Epithelial cell of proximal tubule (primary cell): ENCODE measurements around the gene ARHGEF7. TPM values are rescaled to one million over a fixed set of nuclear protein-coding genes. Genes with fewer than 3 reads are reported as not detected.

Experiments used
- DNase-seq: peaks from one replicate; pipeline ENCODE4 v3.0.0-alpha.2; 2011; ENCODE audit warnings: low read depth
- H3K4me3 ChIP-seq: 2 replicates; pipeline ENCODE4 v1.5.1; 2011; ENCODE audit warnings: low read depth, mild to moderate bottlenecking, low read length
- total RNA-seq: library from RNA; depleted of rRNA; stranded (reverse); fragments of >200 nt; gene quantifications from 2 replicates; pipeline ENCODE4 v1.2.3, GENCODE V29; 2015
- TF ChIP-seq, protein P1 (sequence below): conservative IDR thresholded peaks from 2 replicates; pipeline ENCODE4 v1.5.1; 2012; ENCODE audit warnings: low read depth, mild to moderate bottlenecking, low read length

Gene ARHGEF7
- total RNA-seq, 1 donor from 2014 or later = 21.9 TPM

GRCh38 chr13:111241006-111241755, 126.1 kb downstream of the ARHGEF7 start:
- no peak overlapping the region for H3K4me3 ChIP-seq
- DNase-seq = no peak
- TF ChIP-seq, protein P1, sequence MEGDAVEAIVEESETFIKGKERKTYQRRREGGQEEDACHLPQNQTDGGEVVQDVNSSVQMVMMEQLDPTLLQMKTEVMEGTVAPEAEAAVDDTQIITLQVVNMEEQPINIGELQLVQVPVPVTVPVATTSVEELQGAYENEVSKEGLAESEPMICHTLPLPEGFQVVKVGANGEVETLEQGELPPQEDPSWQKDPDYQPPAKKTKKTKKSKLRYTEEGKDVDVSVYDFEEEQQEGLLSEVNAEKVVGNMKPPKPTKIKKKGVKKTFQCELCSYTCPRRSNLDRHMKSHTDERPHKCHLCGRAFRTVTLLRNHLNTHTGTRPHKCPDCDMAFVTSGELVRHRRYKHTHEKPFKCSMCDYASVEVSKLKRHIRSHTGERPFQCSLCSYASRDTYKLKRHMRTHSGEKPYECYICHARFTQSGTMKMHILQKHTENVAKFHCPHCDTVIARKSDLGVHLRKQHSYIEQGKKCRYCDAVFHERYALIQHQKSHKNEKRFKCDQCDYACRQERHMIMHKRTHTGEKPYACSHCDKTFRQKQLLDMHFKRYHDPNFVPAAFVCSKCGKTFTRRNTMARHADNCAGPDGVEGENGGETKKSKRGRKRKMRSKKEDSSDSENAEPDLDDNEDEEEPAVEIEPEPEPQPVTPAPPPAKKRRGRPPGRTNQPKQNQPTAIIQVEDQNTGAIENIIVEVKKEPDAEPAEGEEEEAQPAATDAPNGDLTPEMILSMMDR = no peak

GRCh38 chr13:111241862-111242261, 126.8 kb downstream of the ARHGEF7 start:
- TF ChIP-seq, protein P1 = no peak

DNA sequence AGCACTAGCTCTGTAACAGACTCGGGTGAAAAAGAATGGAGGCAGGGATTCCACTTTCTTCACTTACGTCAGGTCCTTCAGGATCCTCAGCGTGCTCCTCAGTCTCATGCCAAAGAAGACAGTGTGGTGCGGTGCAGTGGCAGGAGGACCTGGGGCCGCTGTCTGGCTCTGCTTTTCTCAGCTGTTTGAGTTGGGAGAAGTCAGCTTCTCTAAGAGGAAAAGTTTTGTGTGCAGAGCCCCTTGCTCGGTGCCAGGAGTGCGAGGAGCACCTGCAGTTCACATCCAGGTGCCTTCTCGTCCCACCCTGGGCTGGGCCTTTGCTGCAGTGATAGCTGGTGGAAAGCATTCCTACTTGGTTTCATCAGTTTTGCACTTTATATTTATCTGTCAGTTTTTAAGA, 127.5 kb downstream of the ARHGEF7 start:
- H3K4me3 ChIP-seq = no peak overlapping the region
- DNase-seq = no peak
- TF ChIP-seq, protein P1 = no peak

More at GRCh38 chr13:111241862-111242261, 126.8 kb downstream of the ARHGEF7 start:
- no peak overlapping the region for H3K4me3 ChIP-seq
- DNase-seq = no peak

DNA sequence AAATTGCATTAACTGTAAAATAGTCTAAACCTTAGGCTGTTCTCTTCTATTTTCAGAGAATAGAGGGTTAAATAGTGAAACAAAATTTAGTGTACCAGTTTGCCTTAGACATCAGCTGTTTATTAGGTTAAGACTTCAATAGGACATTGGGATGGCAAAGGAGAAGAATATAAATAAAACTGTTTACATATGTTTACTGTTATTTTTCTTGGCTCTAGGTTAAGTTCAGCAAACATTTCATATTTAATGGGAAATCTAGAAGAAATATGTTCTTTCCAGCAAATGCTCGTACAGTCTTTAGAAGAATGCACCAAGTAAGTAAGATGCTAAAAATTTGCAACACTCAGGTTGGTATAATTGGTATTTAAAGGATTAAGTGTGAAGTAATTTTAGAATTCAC, 128.9 kb downstream of the ARHGEF7 start:
- no peak for DNase-seq
- no peak overlapping the region for H3K4me3 ChIP-seq
- TF ChIP-seq, protein P1 = no peak

DNA sequence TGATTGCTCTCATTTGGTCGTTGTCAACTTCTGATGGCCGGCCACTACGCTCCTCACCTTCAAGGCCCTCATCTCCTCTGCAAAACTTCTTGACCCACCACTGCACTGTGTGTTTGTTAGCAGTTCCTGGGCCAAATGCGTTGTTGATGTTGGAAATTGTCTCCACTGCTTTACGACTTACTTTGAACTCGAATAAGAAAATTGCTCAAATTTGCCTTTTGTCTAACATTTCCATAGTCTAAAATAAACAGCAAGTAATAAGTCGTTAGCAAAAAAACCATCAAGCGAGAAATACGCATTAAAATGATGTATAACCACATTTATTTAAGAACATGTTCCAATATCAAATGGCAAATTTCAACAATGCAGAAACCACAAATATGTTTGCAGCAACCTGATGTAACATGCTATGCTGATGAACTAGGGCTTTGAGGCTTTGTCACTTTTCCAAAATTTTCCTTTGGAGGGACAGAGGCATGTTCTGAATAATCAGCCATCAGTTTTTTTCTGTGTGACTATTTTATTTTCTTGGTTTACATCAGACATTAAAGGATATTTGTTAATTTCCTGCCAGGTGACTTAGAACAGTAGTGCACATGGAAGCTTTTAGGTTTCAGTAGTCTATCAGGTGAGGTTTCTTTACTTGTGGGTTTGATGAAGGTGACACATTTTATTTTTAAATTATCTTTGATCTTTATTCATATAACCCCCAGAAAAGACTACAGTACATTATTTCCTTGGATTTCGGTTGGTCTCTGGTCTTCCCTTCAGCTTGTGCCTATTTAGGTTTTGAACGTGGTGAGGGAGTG, 130.7 kb downstream of the ARHGEF7 start:
- no peak for DNase-seq
- TF ChIP-seq, protein P1 = no peak
- H3K4me3 ChIP-seq = no peak overlapping the region

DNA sequence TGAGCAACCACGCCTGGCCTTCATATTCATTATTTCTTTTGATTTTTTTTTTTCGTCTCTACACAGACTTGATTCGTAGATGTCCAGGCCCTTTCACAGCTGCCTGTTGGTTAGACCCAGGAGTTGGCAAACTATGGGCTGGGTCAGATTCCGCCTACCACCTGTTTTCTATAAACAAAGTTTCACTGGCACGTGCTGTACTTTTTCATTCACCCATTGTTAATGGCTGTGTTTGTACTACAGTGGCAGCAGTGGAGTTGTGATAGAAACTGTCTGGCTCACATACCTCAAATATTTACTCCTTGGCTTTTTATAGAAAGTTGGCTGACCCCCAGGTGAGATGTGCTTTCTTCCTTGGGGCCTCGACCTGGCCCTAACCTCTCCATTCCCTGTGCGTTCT, 132.4 kb downstream of the ARHGEF7 start:
- TF ChIP-seq, protein P1 = no peak
- H3K4me3 ChIP-seq = no peak overlapping the region
- DNase-seq = no peak

DNA sequence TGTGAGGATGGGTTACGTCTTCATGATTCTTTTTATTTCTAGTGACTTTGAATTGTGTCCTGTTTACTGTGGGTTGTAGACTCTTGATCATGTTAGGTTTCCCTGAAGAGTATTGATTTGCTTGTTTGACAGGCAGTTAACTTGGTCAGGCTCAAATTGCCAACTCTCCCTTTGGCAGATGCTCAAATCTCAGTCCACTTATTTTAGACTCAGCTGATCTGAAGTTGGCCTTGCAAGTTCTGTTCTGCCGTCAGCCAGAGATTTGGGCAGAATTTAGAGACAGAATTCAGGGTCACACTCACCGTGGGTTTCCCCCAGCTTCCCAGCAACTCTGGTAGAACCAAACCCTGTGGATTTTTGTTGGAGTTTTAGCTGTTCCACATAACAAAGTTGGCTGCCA, 133.7 kb downstream of the ARHGEF7 start:
- TF ChIP-seq, protein P1 = no peak
- no peak for DNase-seq
- no peak overlapping the region for H3K4me3 ChIP-seq
